Limb (tissue), 2 donors: ENCODE results near the gene GATC.

Experiments used
- DNase-seq, 2 donors: peaks; one replicate each; pipeline ENCODE4 v3.0.0-alpha.2; 2016; ENCODE audit errors: extremely low spot score in 2 of 2

The GATC gene, protein sequence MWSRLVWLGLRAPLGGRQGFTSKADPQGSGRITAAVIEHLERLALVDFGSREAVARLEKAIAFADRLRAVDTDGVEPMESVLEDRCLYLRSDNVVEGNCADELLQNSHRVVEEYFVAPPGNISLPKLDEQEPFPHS

GRCh38 chr12:120445911-120446843 is at the start of gene GATC, which contains the start of gene TRIAP1:
Gene GATC, plus strand, starts transcription at chr12:120446444. Its CDS starts 37 bp downstream, at chr12:120446481.
Gene TRIAP1, minus strand, starts transcription at chr12:120446384. Its CDS starts 12 bp downstream, at chr12:120446372.
- DNase-seq = peak; percentile 81 to 95

- DNase-seq = peak in 1 of 2 donors; percentile 70
Observed at GRCh38 chr12:120397824-120398540, 48.3 kb upstream of the GATC start.

DNA sequence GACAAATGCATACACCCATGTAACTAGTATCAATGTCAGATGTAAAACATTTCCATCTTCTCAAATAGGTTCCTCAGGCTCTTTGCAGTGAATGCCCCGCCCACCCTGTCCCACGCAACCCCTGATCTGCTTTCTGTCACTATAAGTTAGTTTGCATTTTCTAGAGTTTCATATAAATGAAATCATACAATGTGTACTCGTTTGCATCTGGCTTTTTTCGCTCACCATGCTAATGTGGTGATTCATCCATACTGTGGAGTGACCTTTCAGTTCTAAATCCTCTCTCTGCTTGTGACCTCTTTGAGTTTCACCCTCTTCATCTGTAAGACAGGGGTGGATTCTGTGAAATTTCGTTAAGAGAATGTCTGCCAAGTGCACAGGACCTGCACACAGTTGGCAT is 46.7 kb upstream of the GATC start:
- DNase-seq = no peak

- DNase-seq = peak in 1 of 2 donors; percentile 34
Observed at GRCh38 chr12:120402217-120402616, 44.0 kb upstream of the GATC start.

DNA sequence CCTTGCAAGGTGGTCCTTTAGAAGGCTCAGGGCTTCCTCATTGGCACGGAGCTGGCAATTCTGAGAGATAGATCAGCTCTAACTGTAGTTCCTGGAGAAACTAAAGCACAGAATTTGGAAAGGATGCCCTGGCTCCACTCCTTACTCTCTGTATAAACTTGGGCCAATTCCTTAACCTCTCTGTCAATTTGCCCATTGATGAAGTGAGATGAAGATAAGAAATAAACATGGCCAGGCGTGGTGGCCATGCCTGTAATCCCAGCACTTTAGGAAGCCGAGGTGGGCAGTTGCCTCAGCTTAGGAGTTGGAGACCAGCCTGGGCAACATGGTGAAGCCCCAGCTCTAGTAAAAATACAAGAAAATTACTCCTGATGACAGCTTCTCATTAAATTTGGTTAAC is 42.4 kb upstream of the GATC start:
- DNase-seq = no peak

DNA sequence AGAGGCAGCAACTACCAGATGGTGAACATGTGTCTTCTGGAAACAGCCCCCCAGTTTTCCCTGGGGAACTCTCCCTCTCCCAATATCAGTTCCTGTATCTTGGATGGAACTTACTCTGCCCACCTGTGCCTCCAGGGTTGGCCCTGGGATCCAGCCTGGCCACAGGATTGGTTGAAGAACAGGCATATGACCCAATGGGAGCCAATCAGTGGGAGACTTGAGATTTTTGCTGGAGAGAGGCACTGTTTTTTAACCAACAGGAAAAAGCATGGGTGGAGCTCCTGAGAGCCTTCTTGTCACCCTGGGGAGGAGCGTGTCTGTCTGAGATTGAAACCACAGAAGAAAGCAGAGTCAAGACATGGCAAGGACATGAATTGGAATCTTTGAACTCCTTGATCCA is 42.0 kb upstream of the GATC start:
- DNase-seq = no peak

- no peak for DNase-seq
Observed at GRCh38 chr12:120406069-120406468, 40.2 kb upstream of the GATC start.

GRCh38 chr12:120406553-120406952 is 39.7 kb upstream of the GATC start:
- DNase-seq = no peak

DNA sequence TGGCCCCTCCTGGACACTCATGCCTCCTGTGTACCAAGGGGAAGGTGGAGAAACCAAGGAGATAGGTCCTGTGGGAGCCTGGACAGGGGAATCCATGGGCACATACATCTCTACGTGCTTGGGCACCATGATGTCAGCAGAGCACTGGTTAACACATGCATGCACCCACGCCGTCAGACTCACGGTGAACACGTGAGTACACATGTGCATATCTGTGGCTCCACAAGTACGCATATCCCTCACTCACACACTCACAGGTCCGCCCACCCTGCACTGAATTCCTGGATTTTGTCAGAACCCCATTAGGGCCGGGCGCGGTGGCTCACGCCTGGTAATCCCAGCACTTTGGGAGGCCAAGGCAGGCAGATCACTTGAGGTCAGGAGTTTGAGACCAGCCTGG is 37.5 kb upstream of the GATC start:
- DNase-seq = no peak

DNA sequence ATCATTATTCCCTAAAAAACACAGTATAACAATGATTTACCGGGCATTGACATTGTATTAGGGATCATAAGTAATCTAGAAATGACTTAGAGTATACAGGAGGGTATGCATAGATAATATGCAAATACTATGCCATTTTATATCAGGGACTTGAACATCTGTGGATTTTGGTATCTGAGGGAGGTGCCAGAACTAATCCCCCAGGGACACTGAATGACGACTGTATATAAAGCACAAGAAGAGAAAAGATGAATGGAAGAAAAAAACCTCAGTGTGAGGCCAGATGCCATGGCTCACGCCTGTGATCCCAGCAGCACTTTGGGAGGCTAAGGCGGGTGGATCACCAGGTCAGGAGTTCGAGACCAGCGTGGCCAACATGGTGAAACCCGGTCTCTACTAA is 33.8 kb upstream of the GATC start:
- DNase-seq = no peak

GRCh38 chr12:120413901-120414695 is 32.1 kb upstream of the GATC start:
- DNase-seq = no peak

- DNase-seq = no peak
Observed at GRCh38 chr12:120416490-120417216, 29.6 kb upstream of the GATC start.

- DNase-seq = no peak
Observed at GRCh38 chr12:120417917-120418580, 28.2 kb upstream of the GATC start.

DNA sequence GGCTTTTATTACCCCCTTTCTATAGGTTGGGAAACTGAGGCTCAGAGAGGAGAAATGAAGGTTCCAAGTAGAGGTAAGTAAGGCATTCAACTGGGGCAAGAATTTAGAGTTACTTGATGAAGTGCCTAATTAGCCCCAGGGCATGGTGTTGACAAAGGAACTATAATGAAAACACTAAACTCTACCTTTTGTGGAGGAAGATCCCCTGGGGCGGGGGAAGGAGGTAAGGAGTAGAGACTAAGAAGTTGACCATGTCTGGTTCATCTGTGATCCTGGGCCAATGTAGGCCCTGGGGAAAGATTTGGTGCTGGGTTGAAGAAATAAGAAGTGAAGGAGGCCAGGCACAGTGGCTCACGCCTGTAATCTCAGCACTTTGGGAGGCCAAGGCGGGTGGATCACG is 24.5 kb upstream of the GATC start:
- no peak for DNase-seq

GRCh38 chr12:120422892-120423456 is 23.3 kb upstream of the GATC start:
- DNase-seq = no peak

GRCh38 chr12:120425797-120426196 is 20.4 kb upstream of the GATC start:
- no peak for DNase-seq

DNA sequence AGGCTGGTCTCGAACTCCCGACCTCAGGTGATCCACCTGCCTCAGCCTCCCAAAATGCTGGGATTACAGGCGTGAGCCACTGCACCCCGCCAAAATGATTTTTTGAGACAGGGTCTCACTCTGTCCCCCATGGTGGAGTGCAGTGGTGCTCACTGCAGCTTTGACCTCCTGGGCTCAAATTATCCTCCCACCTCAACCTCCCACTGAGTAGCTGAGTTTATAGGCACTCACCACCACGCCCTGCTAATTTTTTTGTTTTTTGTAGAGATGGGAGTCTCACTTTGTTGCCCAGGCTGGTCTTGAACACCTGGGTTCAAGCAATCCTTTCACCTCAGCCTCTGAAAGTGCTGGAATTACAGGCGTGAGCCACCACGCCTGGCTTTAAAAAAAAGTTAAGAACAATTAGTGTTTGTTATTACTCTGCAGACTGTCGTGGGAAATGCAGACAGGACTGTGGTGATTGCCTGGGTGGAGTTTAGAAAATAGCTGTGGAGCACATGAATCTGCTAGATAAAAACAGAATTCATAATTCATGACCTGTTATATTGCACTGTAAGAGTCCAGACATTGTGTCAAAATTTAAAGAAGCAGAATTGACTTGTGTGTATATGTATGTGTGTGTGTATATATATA is 17.5 kb upstream of the GATC start:
- DNase-seq = no peak

GRCh38 chr12:120429368-120429767 is 16.9 kb upstream of the GATC start:
- no peak for DNase-seq

DNA sequence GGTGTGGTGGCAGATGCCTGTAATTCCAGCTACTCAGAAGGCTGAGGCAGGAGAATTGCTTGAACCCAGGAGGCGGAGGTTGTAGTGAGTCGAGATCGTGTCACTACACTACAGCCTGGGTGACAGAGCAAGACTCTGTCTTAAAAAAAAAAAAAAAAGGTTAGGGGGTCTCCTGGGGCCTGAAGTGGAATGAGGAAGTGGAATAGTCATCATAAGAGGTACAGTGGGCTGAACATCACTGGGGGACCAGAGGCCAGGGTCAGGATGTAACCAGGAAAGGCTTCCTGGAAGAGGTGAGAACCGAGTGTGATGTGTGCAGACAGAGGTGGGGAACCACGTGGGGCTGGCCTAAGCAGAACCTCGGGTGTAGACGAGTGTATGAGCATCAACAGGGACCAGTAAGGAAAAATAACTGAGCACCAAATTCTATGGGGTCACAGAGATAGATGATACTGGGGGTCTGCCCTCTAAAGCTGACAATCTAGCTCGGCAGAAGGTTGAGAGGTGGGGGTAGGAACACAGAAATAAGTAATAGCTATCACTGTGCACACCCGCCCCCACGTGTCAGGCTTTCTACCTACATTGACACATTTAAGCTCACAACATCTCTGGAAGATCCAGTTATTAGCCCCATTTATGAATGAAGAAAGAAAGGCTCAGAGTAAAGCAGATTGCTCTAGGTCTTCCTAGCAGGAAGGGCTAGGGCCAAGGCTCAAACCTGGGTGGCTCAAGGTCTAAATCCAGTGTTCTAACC is 13.3 kb upstream of the GATC start:
- no peak for DNase-seq
